ENCODE data around the gene FADS1. TPM values are rescaled to one million over a fixed set of nuclear protein-coding genes. Genes with fewer than 3 reads are reported as not detected.

FADS1 gene
- total RNA-seq, 1 donor from 2014 or later, result 96.3 TPM

DNA sequence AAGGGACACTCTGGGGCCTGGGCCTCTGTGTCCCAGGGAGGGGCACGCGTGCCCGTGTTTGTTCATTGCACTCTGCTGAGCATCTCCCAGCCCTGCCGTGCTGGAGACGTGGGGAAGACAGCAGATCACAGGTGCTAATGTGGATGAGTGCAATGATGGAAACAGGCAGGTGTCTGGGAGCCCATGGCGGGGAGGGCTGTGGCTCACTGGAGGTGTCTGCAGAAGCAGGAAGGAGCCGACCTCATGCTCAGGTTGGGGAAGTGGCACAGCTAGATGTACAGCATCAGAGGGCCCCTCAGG is 32.3 kb downstream of the FADS1 start:
- TF ChIP-seq, protein P1, sequence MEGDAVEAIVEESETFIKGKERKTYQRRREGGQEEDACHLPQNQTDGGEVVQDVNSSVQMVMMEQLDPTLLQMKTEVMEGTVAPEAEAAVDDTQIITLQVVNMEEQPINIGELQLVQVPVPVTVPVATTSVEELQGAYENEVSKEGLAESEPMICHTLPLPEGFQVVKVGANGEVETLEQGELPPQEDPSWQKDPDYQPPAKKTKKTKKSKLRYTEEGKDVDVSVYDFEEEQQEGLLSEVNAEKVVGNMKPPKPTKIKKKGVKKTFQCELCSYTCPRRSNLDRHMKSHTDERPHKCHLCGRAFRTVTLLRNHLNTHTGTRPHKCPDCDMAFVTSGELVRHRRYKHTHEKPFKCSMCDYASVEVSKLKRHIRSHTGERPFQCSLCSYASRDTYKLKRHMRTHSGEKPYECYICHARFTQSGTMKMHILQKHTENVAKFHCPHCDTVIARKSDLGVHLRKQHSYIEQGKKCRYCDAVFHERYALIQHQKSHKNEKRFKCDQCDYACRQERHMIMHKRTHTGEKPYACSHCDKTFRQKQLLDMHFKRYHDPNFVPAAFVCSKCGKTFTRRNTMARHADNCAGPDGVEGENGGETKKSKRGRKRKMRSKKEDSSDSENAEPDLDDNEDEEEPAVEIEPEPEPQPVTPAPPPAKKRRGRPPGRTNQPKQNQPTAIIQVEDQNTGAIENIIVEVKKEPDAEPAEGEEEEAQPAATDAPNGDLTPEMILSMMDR (IDR thresholded peaks at IDR 0.05; ENCODE audit: insufficient read depth, low read length, poor library complexity, severe bottlenecking), result no peak

DNA sequence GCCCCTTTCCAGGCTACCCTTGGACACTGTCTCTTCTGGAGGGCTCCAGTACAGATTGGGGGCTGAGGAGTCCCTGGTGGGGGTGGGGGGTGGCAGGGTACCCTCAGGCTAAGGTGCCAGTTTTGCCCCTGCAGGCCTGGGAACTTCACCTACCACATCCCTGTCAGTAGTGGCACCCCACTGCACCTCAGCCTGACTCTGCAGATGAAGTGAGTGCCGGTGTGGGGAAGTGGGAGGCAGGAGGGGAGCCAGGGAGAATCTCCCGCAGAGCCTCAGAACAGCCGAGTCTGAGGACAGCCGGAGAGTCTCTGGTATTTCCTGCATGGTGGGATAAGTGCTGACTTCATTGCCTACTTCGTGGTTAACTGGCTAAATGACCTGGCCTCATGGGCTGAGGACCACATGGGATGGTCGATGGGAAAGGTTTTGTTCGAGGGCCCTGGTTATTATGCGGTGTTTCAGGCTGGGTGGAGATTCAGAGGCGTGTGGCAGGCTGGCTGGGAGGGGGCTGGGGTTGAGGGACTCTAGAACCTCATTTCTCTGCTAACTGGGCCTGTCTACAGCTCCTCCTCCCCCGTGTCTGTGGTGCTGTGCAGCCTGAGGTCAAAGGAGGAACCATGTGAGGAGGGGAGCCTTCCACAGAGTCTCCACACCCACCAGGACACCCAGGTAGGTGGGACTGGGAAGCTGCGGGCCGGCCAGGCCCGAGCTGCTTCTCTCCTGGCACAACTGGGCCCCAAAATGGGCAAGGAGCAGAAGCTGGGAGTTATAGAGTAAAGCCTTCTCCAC is 32.9 kb downstream of the FADS1 start:
- Histone ChIP-seq H3K4me3 (ENCODE audit: low read depth, low read length) (no peak overlapping the region), H3K36me3 (ENCODE audit: control insufficient read depth, insufficient read depth, low read length) (peaks cover 4% of the 10 kb centered on the region), H3K27me3 (ENCODE audit: control insufficient read depth, insufficient read depth, low read length) (no peaks in the 10 kb centered on the region)
- DNase-seq (ENCODE audit: low read depth), result no peak
- TF ChIP-seq, protein P1 (IDR thresholded peaks at IDR 0.05; ENCODE audit: insufficient read depth, low read length, poor library complexity, severe bottlenecking), result no peak

More for the DNA sequence above, 32.3 kb downstream of the FADS1 start:
- Histone ChIP-seq H3K4me3 (ENCODE audit: low read depth, low read length) (no peak overlapping the region), H3K36me3 (ENCODE audit: control insufficient read depth, insufficient read depth, low read length) (peaks cover 8% of the 10 kb centered on the region), H3K27me3 (ENCODE audit: control insufficient read depth, insufficient read depth, low read length) (no peaks in the 10 kb centered on the region)
- no peak for DNase-seq (ENCODE audit: low read depth)

DNA sequence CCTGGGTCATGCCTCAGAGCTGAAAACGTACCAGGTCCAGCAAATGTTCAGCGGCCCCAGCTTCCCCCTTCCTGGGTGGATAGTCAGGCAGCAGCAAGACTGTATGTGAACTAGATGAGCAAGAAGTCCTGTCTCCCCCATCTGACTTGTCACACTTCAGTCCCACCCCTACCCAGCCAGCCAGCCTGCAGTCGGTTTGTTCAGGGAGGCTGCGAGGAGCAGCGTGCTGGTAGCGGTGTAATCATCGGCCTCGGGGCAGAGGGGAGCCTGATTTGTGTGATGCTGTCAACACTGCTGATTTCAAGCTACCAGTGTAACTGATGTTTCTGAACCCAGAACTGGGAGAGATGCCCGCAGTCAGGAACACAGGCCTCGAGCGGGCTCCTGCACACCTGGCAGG is 34.0 kb downstream of the FADS1 start:
- Histone ChIP-seq H3K36me3 (ENCODE audit: control insufficient read depth, insufficient read depth, low read length) (peaks cover 3% of the 10 kb centered on the region), H3K27me3 (ENCODE audit: control insufficient read depth, insufficient read depth, low read length) (no peaks in the 10 kb centered on the region)

DNA sequence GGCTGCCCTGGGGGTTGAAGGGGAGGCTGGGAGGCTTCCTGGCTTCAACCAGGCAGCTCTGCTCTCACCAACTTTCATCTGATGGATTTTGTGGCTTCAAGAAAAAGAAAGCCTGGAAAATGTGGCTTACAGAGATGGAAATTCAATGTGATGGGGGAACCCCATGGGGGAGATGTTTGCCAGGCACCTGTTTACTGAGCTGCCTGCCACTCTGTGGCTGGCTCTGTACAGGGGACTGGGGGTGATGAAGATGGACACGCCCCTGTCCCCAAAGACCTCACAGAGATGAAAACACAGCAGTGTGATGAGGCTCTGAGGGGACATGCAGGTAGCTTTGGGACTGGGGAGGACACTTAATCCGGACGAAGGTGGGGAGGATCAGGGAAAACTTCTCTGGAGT is 34.5 kb downstream of the FADS1 start:
- TF ChIP-seq, protein P1 (IDR thresholded peaks at IDR 0.05; ENCODE audit: insufficient read depth, low read length, poor library complexity, severe bottlenecking), result no peak
- peaks cover 3% of the 10 kb centered on the region for H3K36me3 ChIP-seq (ENCODE audit: control insufficient read depth, insufficient read depth, low read length)
- no peaks in the 10 kb centered on the region for H3K27me3 ChIP-seq (ENCODE audit: control insufficient read depth, insufficient read depth, low read length)
- H3K4me3 ChIP-seq (ENCODE audit: low read depth, low read length), result no peak overlapping the region
- no peak for DNase-seq (ENCODE audit: low read depth)

More for the DNA sequence above, 34.0 kb downstream of the FADS1 start:
- TF ChIP-seq, protein P1 (IDR thresholded peaks at IDR 0.05; ENCODE audit: insufficient read depth, low read length, poor library complexity, severe bottlenecking), result no peak
- no peak overlapping the region for H3K4me3 ChIP-seq (ENCODE audit: low read depth, low read length)
- DNase-seq (ENCODE audit: low read depth), result no peak

DNA sequence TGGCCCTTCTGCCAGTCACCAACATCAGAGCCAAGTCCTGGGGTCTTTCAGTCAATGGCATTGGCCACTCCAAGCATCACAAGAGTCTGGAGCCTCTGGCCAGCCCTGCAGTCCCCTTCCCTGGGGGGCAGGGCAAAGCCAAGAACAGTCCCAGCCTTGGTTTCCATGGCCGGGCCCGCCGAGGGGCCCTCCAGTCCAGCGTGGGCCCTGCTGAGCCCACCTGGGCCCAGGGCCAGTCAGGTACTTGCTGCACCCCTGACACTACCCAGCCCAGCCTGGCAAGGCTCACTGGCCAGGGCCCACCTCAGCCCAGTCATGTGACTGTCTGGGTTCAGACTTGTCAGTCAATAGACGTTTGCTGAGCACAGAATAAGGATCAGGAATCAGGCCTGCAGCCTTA is 35.2 kb downstream of the FADS1 start:
- Histone ChIP-seq H3K36me3 (ENCODE audit: control insufficient read depth, insufficient read depth, low read length) (peaks cover 1% of the 10 kb centered on the region), H3K4me3 (ENCODE audit: low read depth, low read length) (no peak overlapping the region), H3K27me3 (ENCODE audit: control insufficient read depth, insufficient read depth, low read length) (no peaks in the 10 kb centered on the region)
- TF ChIP-seq, protein P1 (IDR thresholded peaks at IDR 0.05; ENCODE audit: insufficient read depth, low read length, poor library complexity, severe bottlenecking), result no peak
- no peak for DNase-seq (ENCODE audit: low read depth)
